Endothelial cell of umbilical vein (primary cell): ENCODE data around the gene COQ7. TPM values are rescaled to one million over a fixed set of nuclear protein-coding genes. Genes with fewer than 3 reads are reported as not detected.
A peak's percentile ranks its signal among the peaks of the same experiment; 100 is the strongest.

Experiments
- BruUV-seq: library from RNA; stranded (reverse); fragments of 400-500 nt; replicated peaks from 2 replicates; lab custom pipeline; 2021; lab: Mats Ljungman, UMichigan
- CTCF ChIA-PET: fragments of 300-600, 350-600 bp; sonication (Branson Sonifier 250); formaldehyde crosslinking; loops from one replicate; lab custom pipeline; 2021; ENCODE audit warnings: antibody characterized with exemption, inconsistent platforms; lab: Charles Lee
- POLR2A ChIA-PET: fragments of 300-600, 350-600 bp; sonication (Branson Sonifier 250); formaldehyde crosslinking; loops from one replicate; lab custom pipeline; 2021; ENCODE audit warnings: antibody characterized with exemption, inconsistent platforms; lab: Charles Lee
- DNase-seq: peaks from one replicate; pipeline ENCODE4 v3.0.0-alpha.2; 2011; ENCODE audit warnings: low read depth, low spot score
- FAIRE-seq: peaks from 2 replicates; lab custom pipeline; 2011; peaks lifted over from hg19 to GRCh38; lab: Jason Lieb, UNC
- H2AFZ ChIP-seq: 2 replicates; pipeline ENCODE4 v1.6.0; 2012; ENCODE audit warnings: low read depth, low read length, control low read depth, inconsistent platforms
- H3K27ac ChIP-seq: 2 replicates; pipeline ENCODE4 v1.5.1; 2011; ENCODE audit warnings: low read depth, mild to moderate bottlenecking, control low read depth, low read length, moderate library complexity; ENCODE audit not compliant: insufficient read depth
- H3K27me3 ChIP-seq, 2 experiments: 2 replicates each; pipeline versions ENCODE4 v1.6.0 to v1.6.1; 2011; ENCODE audit warnings: low read length in 2 of 2, mixed read lengths in 1 of 2; ENCODE audit not compliant: control insufficient read depth in 2 of 2, insufficient read depth in 2 of 2
- H3K36me3 ChIP-seq, 2 experiments: 2 replicates in 1 of 2; 3 replicates in 1 of 2; pipeline ENCODE4 v1.5.1; 2011; ENCODE audit warnings: low read length in 2 of 2, mild to moderate bottlenecking in 1 of 2, moderate library complexity in 1 of 2; ENCODE audit not compliant: control insufficient read depth in 2 of 2, insufficient read depth in 2 of 2; ENCODE audit errors: extremely low read depth in 1 of 2
- H3K4me1 ChIP-seq: 3 replicates; pipeline ENCODE4 v1.5.1; 2011; ENCODE audit warnings: mild to moderate bottlenecking, low read length; ENCODE audit not compliant: control insufficient read depth, insufficient read depth; ENCODE audit errors: extremely low read depth
- H3K4me2 ChIP-seq: 2 replicates; pipeline ENCODE4 v1.6.1; 2011; ENCODE audit warnings: low read length, control low read depth, mixed read lengths; ENCODE audit not compliant: insufficient read depth
- H3K4me3 ChIP-seq, 3 experiments: fragments of 200-600 bp in 1 of 3; sonication (generic), shearing (Covaris generic) in 1 of 3; replicated peaks in 1 of 3; 2 replicates each; pipeline ENCODE4 v1.5.1; 2011 to 2016; ENCODE audit warnings: control low read depth in 3 of 3, low read length in 3 of 3, mild to moderate bottlenecking in 2 of 3, inconsistent platforms in 1 of 3, low read depth in 1 of 3, moderate library complexity in 1 of 3; ENCODE audit not compliant: insufficient read depth in 1 of 3
- H3K79me2 ChIP-seq: 2 replicates; pipeline ENCODE4 v1.6.0; 2012; ENCODE audit warnings: low read length, inconsistent platforms; ENCODE audit not compliant: control insufficient read depth, insufficient read depth
- H3K9ac ChIP-seq: replicated peaks from 2 replicates; pipeline ENCODE3; 2011; ENCODE audit warnings: low read length, control low read depth; ENCODE audit not compliant: insufficient read depth; ENCODE audit errors: extremely low read depth
- H3K9me1 ChIP-seq: replicated peaks from 3 replicates; pipeline ENCODE4 v1.6.0; 2011; ENCODE audit warnings: mild to moderate bottlenecking, low read length; ENCODE audit not compliant: control insufficient read depth, insufficient read depth; ENCODE audit errors: extremely low read depth
- H3K9me3 ChIP-seq: replicated peaks from 2 replicates; pipeline ENCODE4 v1.5.1; 2012; ENCODE audit warnings: low read length, inconsistent platforms; ENCODE audit not compliant: control insufficient read depth, insufficient read depth
- H4K20me1 ChIP-seq: replicated peaks from 2 replicates; pipeline ENCODE3; 2011; ENCODE audit warnings: mild to moderate bottlenecking, low read length; ENCODE audit not compliant: control insufficient read depth, insufficient read depth; ENCODE audit errors: extremely low read depth
- EZH2 ChIP-seq: IDR thresholded peaks from 2 replicates; pipeline ENCODE4 v1.6.1; 2012; ENCODE audit warnings: borderline replicate concordance, low read depth, mild to moderate bottlenecking, moderate library complexity, low read length, inconsistent platforms; ENCODE audit not compliant: severe bottlenecking
- FOS ChIP-seq: IDR thresholded peaks from 2 replicates; pipeline ENCODE4 v1.6.1; 2011; ENCODE audit warnings: mild to moderate bottlenecking, low read length, moderate library complexity, borderline replicate concordance; ENCODE audit not compliant: insufficient read depth
- JUN ChIP-seq: IDR thresholded peaks from 2 replicates; pipeline ENCODE4 v1.6.1; 2011; ENCODE audit warnings: borderline replicate concordance, low read depth; ENCODE audit not compliant: insufficient read length, insufficient read depth
- dilution Hi-C: fragments of 300-500 bp; cut with MboI; formaldehyde crosslinking; loops from one replicate; pipeline ENCODE4 v1.15.0; 2019; ENCODE audit warnings: low sequenced_read_pairs; ENCODE audit not compliant: extremely low pct_ligation_motif_present
- intact Hi-C: fragments of 100-400 bp; cut with micrococcal nuclease; formaldehyde crosslinking; loops from one replicate; pipeline ENCODE4 v1.10.0; 2022
- polyA plus RNA-seq, 4 experiments: library from polyadenylated mRNA; depleted of rRNA in 3 of 4; stranded (reverse) in 3 of 4; unstranded in 1 of 4; fragments of >200 nt; gene quantifications; 2 replicates each; pipeline versions ENCODE4 v1.2.1 to v1.2.3, GENCODE V29; 2011 to 2012; ENCODE audit warnings: missing spikeins in 1 of 4
- total RNA-seq: library from RNA; stranded (reverse); gene quantifications from 2 replicates; pipeline ENCODE4 v1.2.3, GENCODE V29; 2021
- TF ChIP-seq, protein P1 (sequence below), 2 donors: IDR thresholded peaks; 1 replicate in 1 of 2; 2 replicates in 1 of 2; pipeline ENCODE4 v1.5.1; 2011; ENCODE audit warnings: low read length in 2 of 2, mild to moderate bottlenecking in 2 of 2, moderate library complexity in 2 of 2, control low read depth in 1 of 2, inconsistent platforms in 1 of 2, low read depth in 1 of 2; ENCODE audit not compliant: insufficient read depth in 1 of 2; ENCODE audit errors: extremely low read depth in 1 of 2

Gene COQ7
- total and polyA plus RNA-seq, 2 donors (not counting 3 experiments of a cell fraction or from before 2014, with no cell fraction given) = 12.9 to 24.2 TPM

GRCh38 chr16:19116711-19117449 lies 49.5 kb downstream of the COQ7 start:
- FAIRE-seq (no peak), DNase-seq (no peak)
- intact Hi-C loops (loop anchor here (5.0 to 10.0 kb wide), 2 partner anchors 312 to 405 kb away; partner anchors contain the start of genes ARL6IP1, CCP110 and GDE1), dilution Hi-C loops (loop anchor here (25.0 kb wide), 1 partner anchor 330 kb away; the partner anchor contains the start of gene RPS15A)
- no peak for TF ChIP-seq EZH2
- Histone ChIP-seq H3K4me1 (peaks cover 52% of the 10 kb centered on the region), H3K79me2 (peaks cover 60% of the 10 kb centered on the region), H3K36me3 (peaks cover 4 to 10% of the 10 kb centered on the region in 2 experiments), H3K27me3 (no peaks in the 10 kb centered on the region), H3K27ac (peak overlapping the region; percentile 3), H3K9me1 (no peaks in the 10 kb centered on the region), H3K4me3 (no peak overlapping the region), H4K20me1 (no peaks in the 10 kb centered on the region), H3K9ac (no peak overlapping the region), H2AFZ (no peak overlapping the region), H3K4me2 (peak overlapping the region; percentile 34), H3K9me3 (no peaks in the 10 kb centered on the region)
- no TSS peak for BruUV-seq
- POLR2A ChIA-PET = interaction anchor here (0.6 kb wide), 1 partner anchor 327 kb away, joined by 3 read pairs; the partner anchor contains the start of gene RPS15A
- CTCF ChIA-PET = interaction anchor here (0.7 to 2.6 kb wide), 4 partner anchors 12 to 31 kb away, joined by 3 to 6 read pairs (median 4); no protein-coding TSS in a partner anchor

GRCh38 chr16:19118938-19119431 lies 51.6 kb downstream of the COQ7 start:
- ChIA-PET CTCF (interaction anchor here (0.5 to 2.2 kb wide), 10 partner anchors 9 to 61 kb away, joined by 3 to 18 read pairs (median 4); no protein-coding TSS in a partner anchor), POLR2A (interaction anchor here (0.6 kb wide), 2 partner anchors 14 to 449 kb away, joined by 3 to 5 read pairs; no protein-coding TSS in a partner anchor)
- Histone ChIP-seq H2AFZ (no peak overlapping the region), H3K4me1 (peaks cover 49% of the 10 kb centered on the region), H4K20me1 (no peaks in the 10 kb centered on the region), H3K4me2 (peak overlapping the region; percentile 94), H3K36me3 (peaks cover 4 to 10% of the 10 kb centered on the region in 2 experiments), H3K27me3 (no peaks in the 10 kb centered on the region), H3K79me2 (peaks cover 60% of the 10 kb centered on the region), H3K9me3 (no peaks in the 10 kb centered on the region), H3K27ac (peak overlapping the region; percentile 85), H3K9ac (peak overlapping the region; percentile 80), H3K9me1 (no peaks in the 10 kb centered on the region), H3K4me3 (peak overlapping the region; percentile 6 to 49 (median 7))
- dilution Hi-C loops (loop anchor here (25.0 kb wide), 1 partner anchor 332 kb away; the partner anchor contains the start of gene RPS15A), intact Hi-C loops (loop anchor here (1.0 to 10.0 kb wide), 6 partner anchors 12 to 403 kb away; partner anchors contain the start of genes ARL6IP1, CCP110 and GDE1)
- DNase-seq (peak; percentile 88), FAIRE-seq (peak; percentile 81)
- peak; percentile 54 for TF ChIP-seq JUN
- TF ChIP-seq, protein P1, sequence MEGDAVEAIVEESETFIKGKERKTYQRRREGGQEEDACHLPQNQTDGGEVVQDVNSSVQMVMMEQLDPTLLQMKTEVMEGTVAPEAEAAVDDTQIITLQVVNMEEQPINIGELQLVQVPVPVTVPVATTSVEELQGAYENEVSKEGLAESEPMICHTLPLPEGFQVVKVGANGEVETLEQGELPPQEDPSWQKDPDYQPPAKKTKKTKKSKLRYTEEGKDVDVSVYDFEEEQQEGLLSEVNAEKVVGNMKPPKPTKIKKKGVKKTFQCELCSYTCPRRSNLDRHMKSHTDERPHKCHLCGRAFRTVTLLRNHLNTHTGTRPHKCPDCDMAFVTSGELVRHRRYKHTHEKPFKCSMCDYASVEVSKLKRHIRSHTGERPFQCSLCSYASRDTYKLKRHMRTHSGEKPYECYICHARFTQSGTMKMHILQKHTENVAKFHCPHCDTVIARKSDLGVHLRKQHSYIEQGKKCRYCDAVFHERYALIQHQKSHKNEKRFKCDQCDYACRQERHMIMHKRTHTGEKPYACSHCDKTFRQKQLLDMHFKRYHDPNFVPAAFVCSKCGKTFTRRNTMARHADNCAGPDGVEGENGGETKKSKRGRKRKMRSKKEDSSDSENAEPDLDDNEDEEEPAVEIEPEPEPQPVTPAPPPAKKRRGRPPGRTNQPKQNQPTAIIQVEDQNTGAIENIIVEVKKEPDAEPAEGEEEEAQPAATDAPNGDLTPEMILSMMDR (IDR thresholded peaks at IDR 0.05; ENCODE audit: extremely low read depth in 1 of 2, insufficient read depth in 1 of 2, low read depth in 1 of 2, low read length in 2 of 2) = no peak
- TF ChIP-seq FOS = peak; percentile 84
- BruUV-seq = no TSS peak
